NCI-H1105 treated with DMSO at 0.1 percent for 48 hours (cell line): ENCODE measurements around the gene RANBP9.

ENCODE experiments used
- DNase-seq: peaks from one replicate; lab custom pipeline; 2025; lab: John Stamatoyannopoulos, UW

RANBP9 gene

DNA sequence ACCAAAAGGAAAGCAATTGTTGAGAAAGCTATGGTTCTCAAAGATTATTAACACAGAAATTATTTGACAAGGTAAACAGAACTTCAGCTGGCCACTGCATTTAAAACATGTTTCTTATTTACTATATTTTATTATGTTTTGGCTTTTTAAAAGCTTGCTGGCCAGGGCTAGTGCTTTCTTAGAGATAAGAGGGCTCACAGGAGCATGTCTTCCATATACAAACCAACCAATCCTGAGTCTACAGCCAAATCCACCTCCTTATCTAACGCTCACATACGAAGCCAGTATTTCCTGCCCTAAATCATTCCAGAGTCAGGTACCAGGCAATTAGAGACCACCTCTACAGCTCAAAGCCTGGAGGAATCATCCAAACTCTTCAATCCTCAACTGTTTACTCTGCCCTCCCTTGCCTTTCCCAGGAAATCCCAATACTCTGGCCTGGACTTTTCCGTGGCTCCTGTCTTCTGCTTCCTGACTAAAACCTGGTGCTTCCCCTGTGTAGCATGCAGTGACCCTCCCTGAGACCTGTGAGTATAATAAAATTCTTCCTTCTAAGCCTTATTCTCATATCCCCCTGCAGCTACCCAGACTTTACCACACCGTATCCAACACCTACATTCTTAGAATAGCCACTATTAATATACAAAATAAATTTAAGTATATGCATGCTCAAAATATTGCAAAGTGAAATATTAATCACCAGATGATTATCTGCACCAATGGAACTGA lies 33.2 kb downstream of the RANBP9 start:
- DNase-seq: no peak

DNA sequence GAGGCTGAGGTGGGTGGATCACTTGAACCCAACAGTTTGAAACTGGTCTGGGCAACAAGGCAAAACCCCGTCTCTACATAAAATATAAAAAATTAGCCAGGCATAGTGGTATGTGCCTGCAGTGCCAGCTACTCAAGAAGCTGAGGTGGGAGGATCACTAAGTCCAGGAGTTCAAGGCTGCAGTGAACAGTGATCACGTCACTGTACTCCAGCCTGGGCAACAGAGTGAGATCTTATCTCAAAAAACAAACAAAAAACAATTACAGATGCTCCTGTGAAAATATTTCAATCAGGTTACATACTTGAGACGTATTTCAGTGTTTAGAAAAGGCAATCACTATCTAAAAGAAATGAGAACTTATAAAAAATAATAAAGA lies 33.8 kb downstream of the RANBP9 start:
- no peak for DNase-seq

DNA sequence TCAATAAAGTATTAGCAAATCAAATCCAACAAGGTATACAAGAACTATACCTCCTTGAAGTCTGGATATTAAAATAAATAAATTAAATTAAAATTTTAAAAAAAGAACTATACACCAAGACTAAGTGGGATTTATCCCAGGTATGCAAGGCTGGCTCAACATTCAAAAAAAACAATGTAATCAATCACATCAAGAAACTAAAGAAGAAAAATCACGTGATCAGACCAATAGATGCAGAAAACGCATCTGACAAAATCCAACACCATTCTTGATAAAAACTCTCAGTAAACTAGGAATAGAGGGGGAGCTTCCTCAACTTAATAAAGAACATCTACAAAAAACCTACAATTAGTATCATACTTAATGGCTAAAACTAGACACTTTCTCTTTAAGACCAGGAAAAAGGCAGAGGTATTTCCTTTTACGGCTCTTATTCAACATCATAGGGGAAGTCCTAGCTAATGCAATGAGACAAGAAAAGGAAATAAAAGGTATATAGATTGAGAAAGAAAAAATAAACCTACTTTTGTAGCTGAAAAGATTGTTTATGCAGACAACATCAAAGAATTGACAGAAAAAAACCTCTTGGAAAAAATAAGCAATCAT lies 35.0 kb downstream of the RANBP9 start:
- DNase-seq: no peak

DNA sequence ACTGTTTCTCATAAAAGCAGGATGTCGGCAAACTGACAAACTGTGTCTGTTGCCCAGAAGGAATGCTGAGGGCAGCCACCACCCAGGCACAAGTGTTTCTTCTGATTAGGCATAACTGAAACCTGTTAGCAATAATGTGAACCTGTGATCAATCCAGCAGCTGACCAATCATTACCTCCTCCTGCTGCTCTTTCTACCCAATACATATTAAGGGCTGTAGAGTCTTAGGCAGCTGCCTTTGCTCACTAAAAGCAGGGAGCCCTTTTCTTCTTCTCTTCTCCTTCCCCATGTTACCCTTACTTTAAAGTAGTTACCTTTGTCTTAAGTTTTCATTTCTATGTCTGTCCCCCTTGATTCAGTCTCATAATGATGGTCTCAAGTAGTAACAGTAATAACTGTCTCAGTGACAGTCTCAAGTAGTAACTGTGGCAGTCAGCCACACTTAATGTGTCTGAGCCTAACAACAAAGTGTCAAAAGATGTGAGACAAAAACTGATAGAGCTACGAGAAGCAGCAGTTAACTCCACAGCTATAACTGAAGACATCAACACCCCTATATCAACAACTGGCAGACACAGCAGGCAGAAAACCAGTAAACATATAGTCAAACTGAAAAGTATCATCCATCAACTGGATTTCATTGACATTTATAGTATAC lies 37.0 kb downstream of the RANBP9 start:
- no peak for DNase-seq

DNA sequence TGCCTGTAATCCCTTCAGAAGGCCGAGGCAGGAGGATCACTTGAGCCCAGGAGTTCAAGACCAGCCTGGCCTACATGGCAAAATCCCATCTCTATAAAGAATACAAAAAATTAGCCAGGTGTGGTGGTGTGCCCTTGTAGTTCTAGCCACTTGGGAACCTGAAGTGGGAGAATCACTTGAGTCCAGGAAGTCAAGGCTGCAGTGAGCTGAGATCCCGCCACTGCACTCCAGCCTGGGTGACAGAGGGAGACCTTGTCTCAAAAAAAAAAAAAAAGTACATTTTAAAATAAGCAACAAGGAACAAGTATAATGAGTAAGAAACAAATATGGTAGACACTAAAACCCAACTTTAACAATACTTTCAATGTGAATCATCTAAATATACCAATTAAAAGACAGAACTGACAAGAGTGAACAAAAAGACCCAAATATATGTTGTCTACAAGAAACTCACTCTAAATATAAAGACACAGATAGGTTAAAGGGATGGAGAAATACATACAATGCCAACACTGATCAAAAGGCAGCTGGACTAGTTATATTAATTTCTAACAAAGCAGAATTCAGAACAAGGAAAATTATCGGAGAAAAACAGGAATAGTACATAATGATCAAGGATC lies 37.7 kb downstream of the RANBP9 start:
- DNase-seq: no peak

DNA sequence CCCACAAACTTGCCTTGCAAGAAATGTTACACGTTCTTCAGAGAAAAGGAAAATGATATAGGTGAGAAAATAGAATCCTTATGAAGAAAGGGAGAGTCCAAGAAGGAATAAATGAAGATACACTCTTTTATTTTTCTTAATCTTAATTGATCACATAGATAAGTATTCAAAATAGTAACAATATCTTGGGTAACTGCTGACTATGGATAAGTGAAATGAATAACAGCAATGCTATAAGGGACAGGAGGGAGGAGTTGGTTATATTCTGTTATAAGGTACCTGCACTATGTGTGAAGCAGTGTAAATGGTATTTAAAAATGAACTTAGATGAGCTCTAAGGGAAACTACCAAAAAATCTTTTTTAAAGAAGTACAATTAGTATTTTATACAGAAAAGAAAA lies 38.3 kb downstream of the RANBP9 start:
- DNase-seq: no peak

DNA sequence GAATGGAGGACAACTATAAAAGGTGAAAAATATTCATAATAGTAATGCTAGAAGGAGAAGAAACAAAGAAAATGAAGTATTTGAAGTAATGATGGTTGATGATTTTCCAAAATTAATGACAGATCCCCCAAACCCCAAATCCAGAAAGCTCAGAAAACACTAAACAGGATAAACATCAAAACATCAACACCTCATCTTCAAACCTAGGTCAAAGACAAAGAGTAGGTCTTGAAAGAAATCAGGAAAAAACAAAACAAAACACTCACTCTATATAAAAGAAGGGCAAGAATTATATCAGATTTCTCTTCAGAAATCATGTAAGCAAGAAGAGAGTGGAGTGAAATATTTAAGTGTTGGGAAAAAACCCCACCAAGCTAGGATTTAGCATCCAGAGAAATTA lies 38.7 kb downstream of the RANBP9 start:
- no peak for DNase-seq

DNA sequence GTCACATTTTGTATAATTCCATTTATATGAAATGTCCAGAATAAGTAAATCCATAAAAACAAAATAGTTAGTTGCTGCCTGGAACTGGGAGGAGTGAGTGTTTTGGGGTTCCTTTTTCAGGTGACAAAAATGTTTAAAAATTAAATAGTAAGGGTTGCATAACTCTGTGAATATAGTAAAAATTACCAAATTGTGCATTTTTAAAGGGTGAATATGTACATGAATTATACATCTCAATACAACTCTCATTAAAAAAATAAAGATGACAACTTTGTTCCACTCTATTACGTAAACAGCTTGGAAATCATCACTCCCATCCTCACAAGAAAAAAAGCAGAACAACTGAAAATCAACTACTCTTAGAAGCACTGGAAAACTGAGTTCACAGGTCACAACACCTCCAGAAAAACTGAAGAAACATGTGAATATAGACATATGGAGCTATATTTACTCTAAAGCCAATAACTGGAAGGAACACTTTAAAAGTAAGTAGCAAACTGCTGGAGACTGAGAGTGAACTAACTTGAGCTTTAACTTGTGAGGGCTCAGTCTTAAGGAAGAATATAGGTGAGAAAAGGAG lies 40.0 kb downstream of the RANBP9 start:
- DNase-seq: no peak

DNA sequence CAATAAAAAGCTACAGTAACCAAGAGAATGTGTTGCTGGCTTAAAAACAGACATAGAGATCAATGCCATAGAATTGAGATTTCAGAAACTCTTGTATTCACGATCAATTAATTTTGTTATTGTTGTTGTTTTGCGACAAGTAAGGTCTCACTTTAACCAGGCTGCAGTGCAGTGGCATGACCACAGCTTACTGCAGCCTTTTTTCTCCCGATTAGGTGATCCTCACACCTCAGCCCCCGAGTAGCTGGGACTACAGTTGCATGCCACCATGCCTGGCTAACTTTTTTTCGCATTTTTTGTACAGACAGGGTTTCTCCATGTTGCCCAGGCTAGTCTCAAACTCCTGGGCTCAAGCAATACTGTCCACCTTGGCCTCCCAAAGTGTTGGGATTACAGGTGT lies 42.2 kb downstream of the RANBP9 start:
- no peak for DNase-seq

DNA sequence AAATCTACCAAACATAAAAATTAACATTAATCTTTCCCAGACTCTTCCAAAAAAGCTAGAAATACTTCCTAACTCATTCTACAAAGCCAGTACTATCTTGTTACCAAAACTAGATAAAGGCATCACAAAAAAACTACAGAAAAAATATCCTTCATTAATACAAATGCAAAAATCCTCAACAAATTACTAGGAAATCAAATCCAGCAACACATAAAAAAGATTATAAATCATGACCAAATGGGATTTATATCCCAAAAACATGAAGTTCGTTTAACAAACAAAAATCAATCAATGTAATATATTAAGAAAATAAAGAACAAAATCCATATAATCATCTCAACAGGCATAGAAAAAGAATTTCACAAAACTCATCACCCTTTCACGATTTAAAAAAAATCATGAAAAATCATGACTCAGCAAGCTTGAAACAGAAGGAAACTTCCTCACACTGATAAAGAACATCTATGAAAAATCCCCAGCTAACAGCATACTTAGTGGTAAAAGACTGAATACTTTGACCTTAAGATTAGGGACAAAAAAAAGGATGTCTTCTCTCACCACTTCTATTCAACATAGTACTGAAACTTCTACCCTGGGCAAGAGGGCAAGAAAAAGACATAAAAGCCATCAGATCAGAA lies 43.2 kb downstream of the RANBP9 start:
- no peak for DNase-seq

DNA sequence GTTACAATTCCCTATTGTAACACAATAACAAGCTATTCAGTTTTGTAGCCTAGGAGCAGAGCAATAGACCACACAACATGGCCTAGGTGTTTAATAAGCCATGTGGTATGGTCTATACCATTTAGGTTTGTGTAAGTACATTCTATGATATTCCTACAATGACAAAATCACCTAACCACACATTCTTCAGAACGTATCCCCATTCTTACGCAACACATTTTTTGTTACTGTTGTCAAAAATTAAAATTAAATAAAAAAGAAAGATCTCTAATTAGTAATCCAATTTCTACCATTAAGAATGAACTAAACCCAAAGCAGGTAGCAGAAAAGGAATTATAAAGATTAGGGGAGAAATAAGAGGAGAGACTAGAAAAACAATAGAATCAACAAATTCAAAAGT lies 44.0 kb downstream of the RANBP9 start:
- no peak for DNase-seq

DNA sequence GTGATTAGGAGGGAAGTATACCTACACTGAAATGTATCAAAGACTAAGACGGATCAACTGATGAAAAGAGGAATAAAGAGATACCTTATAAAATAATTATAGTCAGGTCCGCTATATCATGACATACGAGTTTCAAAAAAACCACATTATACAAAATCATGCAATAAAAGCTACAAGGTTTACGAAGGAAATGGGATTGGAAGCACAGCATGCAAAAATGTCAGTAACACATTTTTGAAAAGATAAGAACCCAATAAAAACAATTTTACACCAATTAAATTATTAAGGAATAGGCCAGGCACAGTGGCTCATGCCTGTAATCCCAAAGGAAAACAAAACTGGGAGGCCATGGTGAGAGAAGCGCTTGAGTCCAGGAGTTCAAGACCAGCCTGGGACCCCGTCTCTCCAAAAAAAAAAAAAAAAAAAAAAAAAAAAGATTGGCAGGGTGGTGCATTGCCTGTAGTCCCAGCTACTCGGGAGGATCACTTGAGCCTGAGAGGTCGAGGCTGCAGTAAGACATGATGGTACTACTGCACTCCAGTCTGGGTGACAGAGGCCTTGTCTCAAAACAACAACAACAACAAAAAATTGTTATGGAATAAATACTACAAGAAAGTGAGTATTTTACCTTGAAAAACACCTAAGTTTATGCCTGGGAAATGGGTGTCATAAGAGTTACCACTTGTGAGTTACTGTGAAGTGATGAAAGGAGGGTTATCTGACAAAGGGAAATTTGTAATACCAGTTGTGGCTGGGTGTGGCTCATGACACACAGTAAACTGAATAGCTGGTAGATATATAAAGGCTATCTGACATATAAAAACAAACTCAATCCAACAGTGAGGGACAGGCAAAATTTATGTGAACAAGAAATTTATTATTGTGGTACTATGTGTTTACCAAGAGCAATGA lies 45.2 kb downstream of the RANBP9 start:
- DNase-seq: no peak

DNA sequence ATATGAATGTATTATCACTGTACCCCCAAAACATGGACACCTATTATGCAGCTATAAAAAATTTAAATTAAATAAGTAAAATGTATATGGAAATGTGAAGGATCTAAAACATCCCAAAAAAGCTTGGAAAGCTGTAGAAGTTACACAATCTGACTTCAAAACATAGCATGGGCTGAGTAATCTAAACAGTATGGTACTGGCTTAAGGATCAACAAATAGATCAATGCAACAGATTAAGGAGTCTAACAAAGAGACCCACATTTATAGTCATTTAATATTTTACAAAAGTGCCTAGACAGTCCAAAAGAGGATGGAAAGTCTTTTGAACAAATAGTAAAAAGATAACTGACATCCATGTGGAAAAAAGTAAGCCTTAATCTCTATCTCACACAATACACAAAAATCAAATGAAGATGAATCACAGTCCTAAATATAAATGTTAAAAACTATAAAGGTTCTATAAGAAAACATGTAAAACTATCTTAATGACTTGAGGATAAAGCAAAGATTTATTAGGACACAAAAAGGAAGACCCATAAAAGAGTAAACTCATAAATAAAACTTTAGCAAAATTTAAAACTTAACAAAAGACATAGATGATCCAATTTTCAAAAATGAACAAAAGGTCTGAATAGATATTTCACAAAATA lies 46.8 kb downstream of the RANBP9 start:
- no peak for DNase-seq

DNA sequence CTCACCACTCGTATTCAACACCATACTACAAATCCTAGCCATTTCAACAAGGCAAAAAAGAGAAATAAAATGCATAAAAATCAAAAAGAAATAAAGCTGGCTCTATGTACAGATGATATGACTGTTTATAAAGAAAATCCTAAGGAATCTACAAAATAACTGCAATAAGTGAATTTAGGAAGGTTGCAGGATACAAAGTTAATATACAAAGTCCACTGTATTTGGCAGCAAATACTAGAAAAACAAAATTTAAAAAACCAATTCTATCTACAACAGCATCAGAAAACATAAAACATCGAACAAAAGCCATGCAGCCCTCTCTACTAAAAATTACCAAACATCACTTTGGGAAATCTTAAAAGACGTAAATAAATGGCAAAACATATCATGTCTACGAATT lies 47.6 kb downstream of the RANBP9 start:
- no peak for DNase-seq

DNA sequence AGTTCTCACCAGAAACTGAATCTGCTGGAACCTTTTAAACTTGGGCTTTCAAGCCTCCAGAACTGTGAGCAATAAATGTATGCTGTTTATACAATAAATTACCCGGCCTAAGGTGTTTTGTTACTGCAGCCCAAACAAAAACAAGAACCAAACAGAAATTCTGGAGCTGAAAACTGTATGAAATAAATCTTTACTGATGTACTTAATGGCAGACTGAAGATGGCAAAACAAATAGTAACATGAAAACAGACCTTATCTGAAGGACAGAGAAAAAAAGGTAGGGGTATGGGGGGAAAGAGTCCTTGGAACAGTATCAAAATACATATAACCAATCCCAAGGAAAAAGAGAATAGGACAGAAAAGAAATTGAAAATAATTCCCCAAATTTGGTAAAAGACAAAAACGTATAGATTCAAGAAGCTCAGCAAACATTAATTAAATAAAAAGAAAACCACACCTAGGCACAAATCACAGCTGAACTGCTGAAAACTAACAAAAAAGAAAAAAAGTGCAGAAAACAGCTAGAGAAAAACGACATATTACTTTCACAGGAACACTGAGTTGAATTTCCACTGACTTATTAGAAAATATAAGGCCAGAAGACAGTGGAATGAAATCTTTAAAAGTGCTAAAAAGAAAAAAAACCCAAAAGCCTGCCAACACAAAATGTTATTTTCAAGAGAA lies 48.8 kb downstream of the RANBP9 start:
- DNase-seq: no peak

DNA sequence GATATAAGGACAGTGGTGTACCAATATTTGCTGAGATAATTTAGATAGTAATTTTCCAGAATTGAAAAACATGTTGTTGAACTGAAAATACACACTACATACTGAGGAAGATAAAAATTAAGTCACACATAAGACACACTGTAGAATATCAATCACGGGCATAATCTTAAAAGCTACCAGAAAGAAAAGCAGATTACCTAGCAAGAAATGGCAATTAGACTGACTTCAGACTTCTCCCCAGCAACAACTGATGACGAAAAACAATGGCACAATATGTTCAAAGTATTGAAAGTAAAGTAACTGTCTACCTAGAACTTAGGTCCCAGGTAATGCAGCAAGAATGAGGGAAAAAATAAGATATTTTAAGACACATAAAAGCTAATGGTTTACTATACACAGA lies 50.0 kb downstream of the RANBP9 start:
- DNase-seq: no peak

DNA sequence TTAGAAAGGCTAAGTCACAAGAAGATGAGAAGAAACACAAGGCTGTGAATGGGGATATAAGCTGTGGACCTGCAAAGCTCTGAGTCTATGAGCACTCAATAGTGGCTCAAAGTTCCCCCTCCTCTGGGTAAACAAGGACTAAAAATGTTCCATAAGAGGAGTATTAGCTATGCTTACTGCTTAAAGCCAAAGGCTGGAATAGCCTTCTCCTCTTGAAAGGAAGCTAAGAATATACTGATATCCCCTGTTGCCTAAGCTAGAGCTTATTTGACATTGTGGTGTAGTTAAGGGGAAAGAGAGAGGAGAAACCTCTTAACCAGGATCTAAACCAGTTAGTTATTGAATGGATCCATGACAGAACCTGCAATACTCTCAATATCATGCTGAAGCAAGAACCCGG lies 50.7 kb downstream of the RANBP9 start:
- DNase-seq: no peak

DNA sequence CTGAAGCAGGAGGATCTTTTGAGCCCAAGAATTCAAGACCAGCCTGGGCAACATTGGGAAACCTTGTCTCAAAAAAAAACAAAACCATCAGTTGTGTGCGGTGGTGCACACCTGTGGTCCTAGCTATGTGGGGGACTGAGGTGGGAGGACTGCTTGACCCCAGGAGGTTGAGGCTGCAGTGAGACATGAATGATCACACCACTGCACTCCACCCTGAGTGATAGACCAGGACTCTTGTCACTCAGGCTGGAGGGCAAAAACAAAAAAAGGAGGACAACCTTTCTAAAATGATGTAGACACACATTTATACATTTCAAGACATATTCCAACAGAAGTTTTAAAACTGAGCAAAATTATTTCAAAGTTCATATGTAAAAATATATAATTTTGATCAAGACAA lies 51.4 kb downstream of the RANBP9 start:
- DNase-seq: no peak

DNA sequence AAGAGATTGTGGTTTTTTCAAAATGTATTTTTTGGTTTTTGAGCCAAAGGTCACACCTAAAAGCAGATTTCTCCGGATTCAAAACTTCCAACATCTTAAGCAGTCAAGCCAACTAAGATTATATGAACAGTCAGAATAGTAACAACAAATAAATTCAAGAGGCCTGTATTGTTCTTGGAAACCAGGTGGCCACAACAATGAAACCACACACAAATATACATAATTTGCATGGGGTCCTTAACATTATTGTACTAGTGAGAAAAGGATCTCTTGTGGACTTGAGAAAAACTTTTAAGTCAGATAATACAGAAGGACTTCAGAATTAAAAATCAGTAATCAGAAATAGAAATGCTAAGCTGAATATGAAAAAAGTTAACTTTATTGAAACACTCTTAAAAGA lies 55.9 kb downstream of the RANBP9 start:
- no peak for DNase-seq

DNA sequence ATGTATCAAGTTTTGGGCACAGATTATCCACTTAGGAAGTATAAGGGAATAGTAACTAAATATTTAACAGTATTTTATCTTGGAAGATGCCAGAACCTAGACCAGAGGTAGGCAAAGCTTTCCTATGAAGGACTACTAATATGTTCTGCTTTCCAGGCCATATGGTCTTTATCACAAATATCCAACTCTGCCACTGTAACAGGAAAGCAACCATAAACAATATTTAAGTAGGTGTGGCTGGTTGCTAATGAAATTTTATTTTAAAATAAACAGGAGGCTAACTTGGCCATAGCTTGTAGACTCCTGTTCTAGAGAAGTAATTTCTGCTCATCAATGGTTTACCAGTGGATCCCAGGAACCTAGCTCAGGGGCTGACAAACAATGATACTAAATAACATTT lies 57.1 kb downstream of the RANBP9 start:
- no peak for DNase-seq
